Measurements from ENCODE around the gene TRABD2A.

Gene TRABD2A

GRCh38 chr2:84855731-84856130 lies 25.2 kb downstream of the TRABD2A start:
- no peak for DNase-seq (ENCODE audit: low read depth, low spot score)

- no peak for DNase-seq (ENCODE audit: low read depth, low spot score)
These were observed 26.0 kb downstream of the TRABD2A start for GRCh38 chr2:84854850-84855249.

- no peak for DNase-seq (ENCODE audit: low read depth, low spot score)
These were observed 29.0 kb downstream of the TRABD2A start for GRCh38 chr2:84851876-84852275.

- no peak for DNase-seq (ENCODE audit: low read depth, low spot score)
These were observed 30.4 kb downstream of the TRABD2A start for GRCh38 chr2:84850471-84850870.

- DNase-seq (ENCODE audit: low read depth, low spot score), result no peak
These were observed 31.5 kb downstream of the TRABD2A start for GRCh38 chr2:84849271-84849952.

- no peak for DNase-seq (ENCODE audit: low read depth, low spot score)
These were observed 33.4 kb downstream of the TRABD2A start for GRCh38 chr2:84847326-84848050.

GRCh38 chr2:84846741-84847142 lies 34.1 kb downstream of the TRABD2A start:
- no peak for DNase-seq (ENCODE audit: low read depth, low spot score)

- DNase-seq (ENCODE audit: low read depth, low spot score), result no peak
These were observed 34.7 kb downstream of the TRABD2A start for GRCh38 chr2:84846041-84846663.

- no peak for DNase-seq (ENCODE audit: low read depth, low spot score)
These were observed 36.7 kb downstream of the TRABD2A start for GRCh38 chr2:84844141-84844540.

GRCh38 chr2:84841577-84841976 lies 39.3 kb downstream of the TRABD2A start:
- no peak for DNase-seq (ENCODE audit: low read depth, low spot score)

GRCh38 chr2:84840306-84840705 lies 40.6 kb downstream of the TRABD2A start:
- no peak for DNase-seq (ENCODE audit: low read depth, low spot score)

- no peak for DNase-seq (ENCODE audit: low read depth, low spot score)
These were observed 41.0 kb downstream of the TRABD2A start for GRCh38 chr2:84839851-84840250.

- DNase-seq (ENCODE audit: low read depth, low spot score), result no peak
These were observed 42.3 kb downstream of the TRABD2A start for GRCh38 chr2:84838434-84839145.

- no peak for DNase-seq (ENCODE audit: low read depth, low spot score)
These were observed 44.7 kb downstream of the TRABD2A start for GRCh38 chr2:84836215-84836614.

- DNase-seq (ENCODE audit: low read depth, low spot score), result no peak
These were observed 47.3 kb downstream of the TRABD2A start for GRCh38 chr2:84833481-84834150.

GRCh38 chr2:84832772-84833461 lies 48.0 kb downstream of the TRABD2A start:
- no peak for DNase-seq (ENCODE audit: low read depth, low spot score)

GRCh38 chr2:84830758-84831500 lies 50.0 kb downstream of the TRABD2A start:
- no peak for DNase-seq (ENCODE audit: low read depth, low spot score)

GRCh38 chr2:84830095-84830494 lies 50.8 kb downstream of the TRABD2A start:
- no peak for DNase-seq (ENCODE audit: low read depth, low spot score)

- DNase-seq (ENCODE audit: low read depth, low spot score), result no peak
These were observed 51.2 kb downstream of the TRABD2A start for GRCh38 chr2:84829693-84830092.

- no peak for DNase-seq (ENCODE audit: low read depth, low spot score)
These were observed 52.8 kb downstream of the TRABD2A start for GRCh38 chr2:84827978-84828575.
